ENCODE results near the gene OR6F1. TPM values are rescaled to one million over a fixed set of nuclear protein-coding genes. Genes with fewer than 3 reads are reported as not detected.
A peak's percentile ranks its signal among the peaks of the same experiment; 100 is the strongest.
"Not testable (repeated sequence)": the region's sequence is repeated elsewhere in the genome, so short reads cannot be mapped to it uniquely, and the experiment has no call there.

The OR6F1 gene
- total RNA-seq, 3 donors from 2014 or later (not counting 1 experiment from before 2014, with no cell fraction given), result not detected

DNA sequence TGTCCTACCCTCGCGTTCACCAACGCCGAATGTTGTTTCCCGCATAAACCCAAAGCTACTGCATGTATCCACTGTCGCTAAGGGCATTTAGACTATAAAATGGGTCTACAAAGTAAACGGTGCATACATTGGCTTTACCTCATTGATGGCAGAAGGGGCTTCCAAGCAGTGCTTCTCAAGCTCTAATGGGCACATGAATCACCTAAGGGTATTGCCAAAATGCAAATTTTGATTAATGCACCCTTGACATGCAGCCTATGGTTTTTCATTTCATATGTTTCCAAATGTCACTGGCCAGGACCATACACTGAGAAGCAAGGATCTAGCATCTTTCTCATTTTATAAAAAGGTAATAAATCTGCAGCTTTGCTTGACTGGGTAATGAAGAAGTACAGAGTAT, 2.7 kb downstream of the OR6F1 start:
- Mint-ChIP-seq H3K4me3 (no peak overlapping the region), H3K4me1 (no peaks in the 10 kb centered on the region), H3K9me3 (peaks cover 9% of the 10 kb centered on the region in 2 donors), H3K36me3 (no peaks in the 10 kb centered on the region), H3K27me3 (ENCODE audit: low read depth in 2 of 2) (no peaks in the 10 kb centered on the region), H3K27ac (no peak overlapping the region)
- Histone ChIP-seq H3K4me3 (ENCODE audit: low read length) (no peak overlapping the region), H3K27me3 (ENCODE audit: control insufficient read depth, insufficient read depth, low read length) (no peaks in the 10 kb centered on the region), H3K4me1 (ENCODE audit: control insufficient read depth, insufficient read depth, low read length) (no peaks in the 10 kb centered on the region), H3K27ac (ENCODE audit: low read length) (no peak overlapping the region), H3K9me3 (ENCODE audit: control insufficient read depth, insufficient read depth, low read length) (no peaks in the 10 kb centered on the region), H3K36me3 (ENCODE audit: control insufficient read depth, insufficient read depth, low read length) (no peaks in the 10 kb centered on the region)
- no peak for ATAC-seq
- TF ChIP-seq, protein P1, sequence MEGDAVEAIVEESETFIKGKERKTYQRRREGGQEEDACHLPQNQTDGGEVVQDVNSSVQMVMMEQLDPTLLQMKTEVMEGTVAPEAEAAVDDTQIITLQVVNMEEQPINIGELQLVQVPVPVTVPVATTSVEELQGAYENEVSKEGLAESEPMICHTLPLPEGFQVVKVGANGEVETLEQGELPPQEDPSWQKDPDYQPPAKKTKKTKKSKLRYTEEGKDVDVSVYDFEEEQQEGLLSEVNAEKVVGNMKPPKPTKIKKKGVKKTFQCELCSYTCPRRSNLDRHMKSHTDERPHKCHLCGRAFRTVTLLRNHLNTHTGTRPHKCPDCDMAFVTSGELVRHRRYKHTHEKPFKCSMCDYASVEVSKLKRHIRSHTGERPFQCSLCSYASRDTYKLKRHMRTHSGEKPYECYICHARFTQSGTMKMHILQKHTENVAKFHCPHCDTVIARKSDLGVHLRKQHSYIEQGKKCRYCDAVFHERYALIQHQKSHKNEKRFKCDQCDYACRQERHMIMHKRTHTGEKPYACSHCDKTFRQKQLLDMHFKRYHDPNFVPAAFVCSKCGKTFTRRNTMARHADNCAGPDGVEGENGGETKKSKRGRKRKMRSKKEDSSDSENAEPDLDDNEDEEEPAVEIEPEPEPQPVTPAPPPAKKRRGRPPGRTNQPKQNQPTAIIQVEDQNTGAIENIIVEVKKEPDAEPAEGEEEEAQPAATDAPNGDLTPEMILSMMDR (IDR thresholded peaks at IDR 0.05), result no peak
- no peak for DNase-seq
- WGBS (ENCODE audit: insufficient coverage), result 92% methylated on average over 7 of the region's 7 CpGs
- intact Hi-C loops (cut with micrococcal nuclease), result no loop called here

DNA sequence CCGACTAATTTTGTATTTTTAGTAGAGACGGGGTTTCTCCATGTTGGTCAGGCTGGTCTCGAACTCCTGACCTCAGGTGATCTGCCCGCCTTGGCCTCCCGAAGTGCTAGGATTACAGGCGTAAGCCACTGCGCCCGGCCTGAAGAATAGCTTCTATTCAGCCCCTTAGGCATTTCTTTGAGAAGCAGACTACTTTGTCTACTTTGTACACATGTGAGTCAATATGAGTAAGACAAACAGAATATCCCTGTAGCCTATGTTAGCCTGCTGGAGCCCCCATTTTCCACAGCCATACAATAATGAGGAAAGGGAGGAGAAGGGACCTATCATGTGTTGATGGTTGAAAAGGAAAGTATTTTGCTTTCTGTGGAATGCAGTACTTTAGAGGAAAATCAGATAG, 5.8 kb downstream of the OR6F1 start:
- H3K4me1 Mint-ChIP-seq; H3K4me1 ChIP-seq (ENCODE audit: control insufficient read depth, insufficient read depth, low read length); DNase-seq; H3K4me3 Mint-ChIP-seq; H3K9me3 Mint-ChIP-seq; ATAC-seq; H3K27me3 Mint-ChIP-seq (ENCODE audit: low read depth in 2 of 2); intact Hi-C loops (cut with micrococcal nuclease); H3K27ac Mint-ChIP-seq; H3K9me3 ChIP-seq (ENCODE audit: control insufficient read depth, insufficient read depth, low read length); H3K27ac ChIP-seq (ENCODE audit: low read length); H3K36me3 ChIP-seq (ENCODE audit: control insufficient read depth, insufficient read depth, low read length); H3K4me3 ChIP-seq (ENCODE audit: low read length); H3K36me3 Mint-ChIP-seq; H3K27me3 ChIP-seq (ENCODE audit: control insufficient read depth, insufficient read depth, low read length): not testable (repeated sequence)
- 93% methylated on average over 8 of the region's 8 CpGs for WGBS (ENCODE audit: insufficient coverage)

DNA sequence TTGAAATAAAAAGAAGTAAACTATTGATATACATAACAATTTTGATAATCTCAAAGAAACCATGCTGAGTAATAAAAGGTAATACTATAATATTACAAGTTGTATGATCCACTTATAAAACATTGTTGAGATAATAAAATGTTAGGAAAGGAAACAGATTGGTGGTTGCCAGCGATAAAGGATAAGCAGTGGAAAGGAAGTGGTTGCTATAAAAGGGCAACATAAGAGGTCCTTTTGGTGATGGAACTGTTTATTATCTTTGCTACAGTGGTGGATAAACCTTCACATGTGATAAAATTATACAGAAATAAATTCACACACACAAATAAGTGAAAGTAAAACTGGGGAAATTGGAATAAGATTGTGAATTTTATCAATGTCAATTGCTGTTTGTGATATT, 15.1 kb downstream of the OR6F1 start:
- Mint-ChIP-seq H3K4me1 (no peaks in the 10 kb centered on the region), H3K27ac (no peak overlapping the region), H3K9me3 (peaks cover 3 to 4% of the 10 kb centered on the region in 2 donors), H3K4me3 (no peak overlapping the region), H3K36me3 (peaks cover 5% of the 10 kb centered on the region), H3K27me3 (ENCODE audit: low read depth in 2 of 2) (no peaks in the 10 kb centered on the region)
- TF ChIP-seq, protein P1 (IDR thresholded peaks at IDR 0.05), result no peak
- no peaks in the 10 kb centered on the region for H3K36me3 ChIP-seq (ENCODE audit: control insufficient read depth, insufficient read depth, low read length)
- WGBS (ENCODE audit: insufficient coverage), result 0% methylated on average over 1 of the region's 1 CpG
- no peak for ATAC-seq
- no peak overlapping the region for H3K27ac ChIP-seq (ENCODE audit: low read length)
- H3K9me3 ChIP-seq (ENCODE audit: control insufficient read depth, insufficient read depth, low read length), result no peaks in the 10 kb centered on the region
- H3K4me3 ChIP-seq (ENCODE audit: low read length), result no peak overlapping the region
- DNase-seq, result no peak
- intact Hi-C loops (cut with micrococcal nuclease), result no loop called here
- H3K4me1 ChIP-seq (ENCODE audit: control insufficient read depth, insufficient read depth, low read length), result no peaks in the 10 kb centered on the region
- no peaks in the 10 kb centered on the region for H3K27me3 ChIP-seq (ENCODE audit: control insufficient read depth, insufficient read depth, low read length)

DNA sequence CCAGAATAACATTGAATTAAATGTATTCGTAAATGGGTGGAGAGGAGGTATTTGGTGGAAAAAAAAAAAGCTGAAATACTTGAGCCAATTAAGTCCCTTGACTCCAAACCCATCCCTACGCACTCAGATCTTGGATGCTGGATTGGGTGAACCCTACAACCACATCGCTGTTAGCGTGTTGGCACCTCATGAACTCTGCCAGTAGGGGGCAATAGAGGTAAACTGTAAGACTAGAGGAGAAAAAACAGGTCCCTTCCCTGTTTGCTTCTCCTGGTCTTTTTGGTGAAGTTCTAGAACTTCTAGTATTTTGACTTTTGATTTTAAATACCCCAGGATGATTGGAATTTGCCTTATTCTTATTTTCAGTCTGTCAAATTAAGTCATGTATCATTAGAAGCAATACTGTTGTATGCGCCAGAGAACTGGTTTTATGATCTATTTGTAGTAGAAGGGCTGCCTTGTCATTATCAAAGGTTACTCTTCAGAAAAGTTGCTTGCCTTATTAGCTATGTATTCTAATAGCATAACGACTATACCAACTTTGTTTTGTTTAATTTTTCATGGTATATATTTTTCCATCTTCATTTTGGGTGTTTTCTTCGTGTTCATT, 35.1 kb downstream of the OR6F1 start:
- intact Hi-C loops (cut with micrococcal nuclease), result no loop called here
- Histone ChIP-seq H3K4me1 (ENCODE audit: control insufficient read depth, insufficient read depth, low read length) (no peaks in the 10 kb centered on the region), H3K36me3 (ENCODE audit: control insufficient read depth, insufficient read depth, low read length) (no peaks in the 10 kb centered on the region), H3K27ac (ENCODE audit: low read length) (no peak overlapping the region), H3K27me3 (ENCODE audit: control insufficient read depth, insufficient read depth, low read length) (no peaks in the 10 kb centered on the region), H3K9me3 (ENCODE audit: control insufficient read depth, insufficient read depth, low read length) (no peaks in the 10 kb centered on the region), H3K4me3 (ENCODE audit: low read length) (no peak overlapping the region)
- Mint-ChIP-seq H3K27me3 (ENCODE audit: low read depth in 2 of 2) (peaks cover 0 to 5% of the 10 kb centered on the region in 2 donors), H3K4me3 (no peak overlapping the region), H3K9me3 (no peaks in the 10 kb centered on the region), H3K27ac (no peak overlapping the region), H3K4me1 (no peaks in the 10 kb centered on the region), H3K36me3 (no peaks in the 10 kb centered on the region)
- TF ChIP-seq, protein P1 (IDR thresholded peaks at IDR 0.05), result peak; percentile 68
- 46% methylated on average over 5 of the region's 7 CpGs for WGBS (ENCODE audit: insufficient coverage)
- ATAC-seq (peak in 1 of 3 donors; percentile 58), DNase-seq (peak in 1 of 2 donors; percentile 50)

Measured in natural killer cell (primary cell).